Neural progenitor cell (in vitro differentiated cells): ENCODE measurements around the gene PTTG1IP. TPM values are rescaled to one million over a fixed set of nuclear protein-coding genes. Genes with fewer than 3 reads are reported as not detected.

Experiments
- DNase-seq: peaks from one replicate; pipeline ENCODE4 v3.0.0-alpha.2; 2016; ENCODE audit warnings: low spot score
- H2AFZ ChIP-seq: fragments of 200-600 bp; sonication (generic); replicated peaks from 2 replicates; pipeline ENCODE4 v1.6.1; 2016; ENCODE audit warnings: antibody characterized with exemption
- H3F3A ChIP-seq: fragments of 200-600 bp; sonication (generic); 2 replicates; pipeline ENCODE4 v1.6.1; 2016; ENCODE audit warnings: antibody characterized with exemption, low read depth
- H3K27ac ChIP-seq: fragments of 200-600 bp; sonication (generic); 2 replicates; pipeline ENCODE4 v1.5.1; 2016; ENCODE audit warnings: mild to moderate bottlenecking
- H3K27me3 ChIP-seq: fragments of 200-600 bp; sonication (generic); 2 replicates; pipeline ENCODE4 v1.6.1; 2016; ENCODE audit warnings: mild to moderate bottlenecking, moderate library complexity
- H3K36me3 ChIP-seq: fragments of 200-600 bp; sonication (generic); 2 replicates; pipeline ENCODE4 v1.5.1; 2016
- H3K4me1 ChIP-seq: fragments of 200-600 bp; sonication (generic); 2 replicates; pipeline ENCODE4 v1.6.1; 2016; ENCODE audit warnings: mixed run types
- H3K4me2 ChIP-seq: fragments of 200-600 bp; sonication (generic); 2 replicates; pipeline ENCODE4 v1.6.1; 2016
- H3K4me3 ChIP-seq: fragments of 200-600 bp; sonication (generic); 2 replicates; pipeline ENCODE4 v1.5.1; 2016
- H3K79me2 ChIP-seq: fragments of 200-600 bp; sonication (generic); 2 replicates; pipeline ENCODE4 v1.6.1; 2016; ENCODE audit warnings: low read depth
- H3K9ac ChIP-seq: fragments of 200-600 bp; sonication (generic); 2 replicates; pipeline ENCODE4 v1.6.1; 2016
- H3K9me3 ChIP-seq: fragments of 200-600 bp; sonication (generic); 2 replicates; pipeline ENCODE4 v1.5.1; 2016; ENCODE audit warnings: low read depth
- H4K20me1 ChIP-seq: fragments of 200-600 bp; sonication (generic); 2 replicates; pipeline ENCODE4 v1.6.1; 2016; ENCODE audit warnings: low read depth
- H3K27ac Mint-ChIP-seq: 3 replicates; pipeline ENCODE4 v1.8.0; 2021; ENCODE audit warnings: mixed read lengths
- H3K27me3 Mint-ChIP-seq: 2 replicates; pipeline ENCODE4 v1.8.0; 2022; ENCODE audit warnings: low read depth, mild to moderate bottlenecking, inconsistent platforms, moderate library complexity, mixed read lengths; ENCODE audit not compliant: insufficient read depth
- H3K36me3 Mint-ChIP-seq: 3 replicates; pipeline ENCODE4 v1.8.0; 2021; ENCODE audit warnings: mixed read lengths
- H3K4me1 Mint-ChIP-seq: 3 replicates; pipeline ENCODE4 v1.8.0; 2021; ENCODE audit warnings: mixed read lengths
- H3K4me3 Mint-ChIP-seq: 3 replicates; pipeline ENCODE4 v1.8.0; 2021; ENCODE audit warnings: mild to moderate bottlenecking, moderate library complexity, mixed read lengths
- H3K9me3 Mint-ChIP-seq: 3 replicates; pipeline ENCODE4 v1.8.0; 2020; ENCODE audit warnings: mixed read lengths
- EZH2 ChIP-seq: fragments of 200-600 bp; sonication (generic); IDR thresholded peaks from 2 replicates; pipeline ENCODE4 v1.6.1; 2017; ENCODE audit warnings: antibody characterized with exemption, mild to moderate bottlenecking, moderate library complexity
- EZH2phosphoT487 ChIP-seq: fragments of 200-600 bp; sonication (generic); IDR thresholded peaks from 2 replicates; pipeline ENCODE4 v1.6.1; 2017; ENCODE audit warnings: antibody characterized with exemption
- total RNA-seq: library from RNA; depleted of rRNA; stranded (reverse); fragments of >200 nt; gene quantifications from 2 replicates; pipeline ENCODE4 v1.2.3, GENCODE V29; 2015; ENCODE audit warnings: low replicate concordance
- TF ChIP-seq, protein P1 (sequence below): fragments of 200-600 bp; sonication (generic); IDR thresholded peaks from 2 replicates; pipeline ENCODE4 v1.5.1; 2017; ENCODE audit warnings: antibody characterized with exemption, mild to moderate bottlenecking

The PTTG1IP gene
- total RNA-seq, 1 donor from 2014 or later = 162 TPM

DNA sequence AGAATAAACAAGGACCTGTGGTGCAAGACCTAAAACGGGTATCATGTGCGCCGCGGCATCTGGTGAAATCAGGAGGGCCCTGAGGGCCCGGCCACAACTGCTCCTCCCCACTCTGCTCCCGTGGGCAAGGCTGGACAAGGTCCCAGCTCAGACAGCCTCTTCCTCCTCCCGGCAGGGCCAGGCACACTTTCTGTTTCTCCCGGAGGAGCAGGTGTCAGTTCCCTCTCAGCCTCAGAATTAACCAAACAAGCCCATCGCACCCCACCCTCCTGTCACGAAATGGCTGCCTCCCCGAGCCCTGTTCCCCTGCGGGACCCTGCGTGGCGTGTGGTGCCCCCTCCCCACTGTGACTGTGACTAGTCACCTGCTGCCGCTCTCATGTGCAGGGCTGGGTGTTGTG lies 15.2 kb downstream of the PTTG1IP start:
- no peak overlapping the region for H3K4me3 Mint-ChIP-seq
- Histone ChIP-seq H3K79me2 (peaks cover 69% of the 10 kb centered on the region), H3K4me1 (no peaks in the 10 kb centered on the region), H2AFZ (no peak overlapping the region), H4K20me1 (peaks cover 86% of the 10 kb centered on the region), H3K4me3 (no peak overlapping the region), H3F3A (no peaks in the 10 kb centered on the region), H3K9me3 (no peaks in the 10 kb centered on the region), H3K27ac (no peak overlapping the region), H3K27me3 (no peaks in the 10 kb centered on the region), H3K9ac (no peak overlapping the region), H3K4me2 (no peak overlapping the region), H3K36me3 (no peaks in the 10 kb centered on the region)
- peaks cover 3% of the 10 kb centered on the region for H3K4me1 Mint-ChIP-seq
- TF ChIP-seq, protein P1, sequence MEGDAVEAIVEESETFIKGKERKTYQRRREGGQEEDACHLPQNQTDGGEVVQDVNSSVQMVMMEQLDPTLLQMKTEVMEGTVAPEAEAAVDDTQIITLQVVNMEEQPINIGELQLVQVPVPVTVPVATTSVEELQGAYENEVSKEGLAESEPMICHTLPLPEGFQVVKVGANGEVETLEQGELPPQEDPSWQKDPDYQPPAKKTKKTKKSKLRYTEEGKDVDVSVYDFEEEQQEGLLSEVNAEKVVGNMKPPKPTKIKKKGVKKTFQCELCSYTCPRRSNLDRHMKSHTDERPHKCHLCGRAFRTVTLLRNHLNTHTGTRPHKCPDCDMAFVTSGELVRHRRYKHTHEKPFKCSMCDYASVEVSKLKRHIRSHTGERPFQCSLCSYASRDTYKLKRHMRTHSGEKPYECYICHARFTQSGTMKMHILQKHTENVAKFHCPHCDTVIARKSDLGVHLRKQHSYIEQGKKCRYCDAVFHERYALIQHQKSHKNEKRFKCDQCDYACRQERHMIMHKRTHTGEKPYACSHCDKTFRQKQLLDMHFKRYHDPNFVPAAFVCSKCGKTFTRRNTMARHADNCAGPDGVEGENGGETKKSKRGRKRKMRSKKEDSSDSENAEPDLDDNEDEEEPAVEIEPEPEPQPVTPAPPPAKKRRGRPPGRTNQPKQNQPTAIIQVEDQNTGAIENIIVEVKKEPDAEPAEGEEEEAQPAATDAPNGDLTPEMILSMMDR = no peak
- no peak for TF ChIP-seq EZH2phosphoT487
- TF ChIP-seq EZH2 = no peak
- no peaks in the 10 kb centered on the region for H3K9me3 Mint-ChIP-seq
- H3K27me3 Mint-ChIP-seq = peaks cover 3% of the 10 kb centered on the region
- H3K27ac Mint-ChIP-seq = no peak overlapping the region
- peaks cover 30% of the 10 kb centered on the region for H3K36me3 Mint-ChIP-seq
- no peak for DNase-seq

DNA sequence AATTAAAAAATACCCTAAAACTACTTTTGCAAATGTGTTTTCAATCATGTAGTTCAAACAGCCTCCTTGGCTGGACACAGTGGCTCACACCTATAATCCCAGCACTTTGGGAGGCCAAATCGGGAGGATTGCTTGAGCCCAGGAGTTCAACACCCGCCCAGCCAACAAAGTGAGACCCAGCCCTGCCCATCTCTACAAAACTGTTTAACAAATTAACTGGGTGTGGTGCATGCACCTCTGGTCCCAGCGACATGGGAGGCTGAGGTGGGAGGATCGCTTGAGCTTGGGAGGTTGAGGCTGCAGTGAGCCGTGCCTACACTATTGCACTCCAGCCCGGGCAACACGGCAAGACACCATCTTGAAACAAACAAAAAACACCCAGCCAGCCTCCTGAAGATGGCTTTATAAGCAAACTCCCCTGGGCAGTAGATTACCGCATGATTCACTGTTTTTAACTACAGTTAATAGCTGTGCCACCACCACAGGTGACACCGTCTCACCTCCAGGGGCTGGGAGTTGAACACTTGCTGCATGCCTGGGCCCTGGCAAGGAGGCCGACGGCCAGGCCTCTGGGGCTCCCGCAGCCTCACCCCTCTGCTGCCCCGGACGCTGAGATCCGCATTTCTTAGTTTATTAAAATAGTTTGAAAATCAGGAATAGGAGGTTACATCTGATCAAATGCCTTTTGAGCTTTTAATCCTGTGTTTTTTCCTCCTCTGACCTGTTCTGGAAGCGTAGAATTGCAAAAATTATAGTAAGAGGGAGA lies 16.2 kb downstream of the PTTG1IP start:
- no peaks in the 10 kb centered on the region for H3K4me1 ChIP-seq
- H3K4me1 Mint-ChIP-seq = peaks cover 3% of the 10 kb centered on the region
- no peak for DNase-seq
- no peak overlapping the region for H2AFZ ChIP-seq
- H4K20me1 ChIP-seq = peaks cover 86% of the 10 kb centered on the region
- H3K79me2 ChIP-seq = peaks cover 67% of the 10 kb centered on the region
- peaks cover 2% of the 10 kb centered on the region for H3K27me3 Mint-ChIP-seq
- H3K27ac Mint-ChIP-seq = no peak overlapping the region
- no peaks in the 10 kb centered on the region for H3K36me3 ChIP-seq
- peaks cover 31% of the 10 kb centered on the region for H3K36me3 Mint-ChIP-seq
- no peak overlapping the region for H3K4me2 ChIP-seq
- no peaks in the 10 kb centered on the region for H3F3A ChIP-seq
- H3K9me3 ChIP-seq = no peaks in the 10 kb centered on the region
- no peak overlapping the region for H3K27ac ChIP-seq
- H3K4me3 Mint-ChIP-seq = no peak overlapping the region
- H3K4me3 ChIP-seq = no peak overlapping the region
- no peaks in the 10 kb centered on the region for H3K27me3 ChIP-seq
- no peak overlapping the region for H3K9ac ChIP-seq
- no peaks in the 10 kb centered on the region for H3K9me3 Mint-ChIP-seq
- TF ChIP-seq, protein P1 = no peak
- no peak for TF ChIP-seq EZH2
- TF ChIP-seq EZH2phosphoT487 = no peak

DNA sequence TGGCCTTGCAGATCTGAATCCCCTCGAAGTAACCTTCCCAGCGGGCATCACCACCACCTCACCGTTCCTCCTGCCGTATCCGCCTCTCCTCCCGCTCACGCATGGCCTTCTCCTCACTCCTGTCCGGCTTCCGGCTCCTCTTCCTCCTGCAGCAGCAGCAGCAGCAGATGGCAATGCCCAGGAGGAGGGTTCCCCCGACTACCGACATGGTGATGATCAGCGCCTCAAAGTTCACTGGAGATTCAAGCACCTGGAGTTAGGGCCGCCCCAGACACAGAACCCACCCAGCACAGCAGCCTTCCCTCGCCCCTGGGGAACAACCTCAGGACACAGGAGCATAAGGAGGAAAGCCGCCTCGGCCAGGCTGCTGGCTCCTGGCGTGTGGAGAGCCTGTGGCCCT lies 17.4 kb downstream of the PTTG1IP start:
- no peaks in the 10 kb centered on the region for H3K36me3 ChIP-seq
- no peaks in the 10 kb centered on the region for H3K9me3 ChIP-seq
- H3K27me3 Mint-ChIP-seq = no peaks in the 10 kb centered on the region

More for the DNA sequence above, 17.4 kb downstream of the PTTG1IP start:
- Histone ChIP-seq H3K27ac (no peak overlapping the region), H3F3A (no peaks in the 10 kb centered on the region), H3K4me1 (no peaks in the 10 kb centered on the region), H2AFZ (no peak overlapping the region), H3K27me3 (no peaks in the 10 kb centered on the region), H4K20me1 (peaks cover 77% of the 10 kb centered on the region), H3K9ac (no peak overlapping the region), H3K4me2 (no peak overlapping the region), H3K79me2 (peaks cover 55% of the 10 kb centered on the region), H3K4me3 (no peak overlapping the region)
- Mint-ChIP-seq H3K4me1 (no peaks in the 10 kb centered on the region), H3K4me3 (no peak overlapping the region), H3K36me3 (peaks cover 31% of the 10 kb centered on the region), H3K9me3 (no peaks in the 10 kb centered on the region), H3K27ac (no peak overlapping the region)
- DNase-seq = no peak
- no peak for TF ChIP-seq EZH2
- TF ChIP-seq, protein P1 = no peak
- no peak for TF ChIP-seq EZH2phosphoT487
